H1 (cell line): ENCODE results near the gene GDPD1. TPM values are rescaled to one million over a fixed set of nuclear protein-coding genes. Genes with fewer than 3 reads are reported as not detected.

Experiments used
- CTCF ChIA-PET: fragments of 300-600 bp; sonication (Branson Sonifier 250); formaldehyde crosslinking; loops from one replicate; lab custom pipeline; 2021; ENCODE audit not compliant: partially characterized antibody; lab: Charles Lee
- POLR2A ChIA-PET: fragments of 300-600 bp; sonication (Branson Sonifier 250); formaldehyde crosslinking; loops from one replicate; lab custom pipeline; 2021; ENCODE audit warnings: inconsistent platforms; ENCODE audit not compliant: partially characterized antibody; lab: Charles Lee
- DNase-seq, 2 experiments: peaks; one replicate each; pipeline versions ENCODE4 v3.0.0 to v3.0.0-alpha.2; 2010 to 2022; ENCODE audit warnings: low spot score in 2 of 2, low read depth in 1 of 2, mixed read lengths in 1 of 2
- FAIRE-seq: peaks from 2 replicates; lab custom pipeline; 2011; peaks lifted over from hg19 to GRCh38; lab: Jason Lieb, UNC
- H2AFZ ChIP-seq: 2 replicates; pipeline ENCODE4 v1.8.1; 2012; ENCODE audit warnings: low read length, inconsistent platforms
- H2AK5ac ChIP-seq: 2 replicates; pipeline ENCODE4 v1.6.1; 2013; ENCODE audit warnings: low read depth, low read length
- H2BK120ac ChIP-seq: replicated peaks from 2 replicates; pipeline ENCODE3; 2013; ENCODE audit warnings: low read depth, low read length, inconsistent platforms
- H2BK12ac ChIP-seq: 2 replicates; pipeline ENCODE4 v1.6.1; 2013; ENCODE audit warnings: low read depth, low read length
- H2BK15ac ChIP-seq: 2 replicates; pipeline ENCODE4 v1.6.1; 2013; ENCODE audit warnings: low read length
- H2BK20ac ChIP-seq: 2 replicates; pipeline ENCODE4 v1.6.1; 2013; ENCODE audit warnings: low read length
- H2BK5ac ChIP-seq: 2 replicates; pipeline ENCODE4 v1.6.1; 2013; ENCODE audit warnings: low read depth, low read length
- H3K14ac ChIP-seq: 2 replicates; pipeline ENCODE4 v1.6.1; 2013; ENCODE audit warnings: inconsistent platforms; ENCODE audit not compliant: insufficient read length
- H3K18ac ChIP-seq: 2 replicates; pipeline ENCODE4 v1.6.1; 2013; ENCODE audit warnings: low read length; ENCODE audit errors: extremely low read depth
- H3K23ac ChIP-seq: 2 replicates; pipeline ENCODE4 v1.6.1; 2013; ENCODE audit warnings: inconsistent platforms; ENCODE audit not compliant: insufficient read length
- H3K23me2 ChIP-seq: 2 replicates; pipeline ENCODE4 v1.6.1; 2013; ENCODE audit warnings: low read depth, low read length
- H3K27ac ChIP-seq: 2 replicates; pipeline ENCODE4 v1.6.1; 2011; ENCODE audit warnings: low read depth, low read length, inconsistent platforms
- H3K27me3 ChIP-seq, 4 experiments: replicated peaks in 1 of 4; 1 replicate in 1 of 4; 2 replicates in 3 of 4; pipeline versions ENCODE4 v1.6.1 to v1.8.1; 2011 to 2013; ENCODE audit warnings: low read length in 3 of 4, mild to moderate bottlenecking in 3 of 4, inconsistent platforms in 2 of 4, mixed read lengths in 2 of 4, moderate library complexity in 1 of 4; ENCODE audit not compliant: control insufficient read depth in 3 of 4, insufficient read depth in 3 of 4; ENCODE audit errors: extremely low read depth in 1 of 4
- H3K36me3 ChIP-seq, 4 experiments: 2 replicates each; pipeline versions ENCODE4 v1.6.1 to v1.8.1; 2011 to 2013; ENCODE audit warnings: mild to moderate bottlenecking in 4 of 4, low read length in 3 of 4, moderate library complexity in 2 of 4, control low read depth in 1 of 4, inconsistent platforms in 1 of 4; ENCODE audit not compliant: insufficient read depth in 4 of 4, control insufficient read depth in 2 of 4
- H3K4ac ChIP-seq: replicated peaks from 2 replicates; pipeline ENCODE3; 2013; ENCODE audit warnings: low read length, low read depth, mixed read lengths, inconsistent platforms; ENCODE audit not compliant: insufficient read length
- H3K4me1 ChIP-seq, 4 experiments: replicated peaks in 1 of 4; 1 replicate in 1 of 4; 2 replicates in 3 of 4; pipeline versions ENCODE4 v1.6.1 to v1.8.1; 2011 to 2013; ENCODE audit warnings: low read length in 3 of 4, inconsistent platforms in 2 of 4, mixed read lengths in 1 of 4; ENCODE audit not compliant: insufficient read depth in 4 of 4, control insufficient read depth in 3 of 4
- H3K4me2 ChIP-seq, 2 experiments: 2 replicates each; pipeline versions ENCODE4 v1.6.1 to v1.8.1; 2011 to 2013; ENCODE audit warnings: low read depth in 2 of 2, low read length in 2 of 2, control low read depth in 1 of 2, inconsistent platforms in 1 of 2, mild to moderate bottlenecking in 1 of 2; ENCODE audit not compliant: insufficient read depth in 1 of 2
- H3K4me3 ChIP-seq, 4 experiments: fragments of 200-600, 300-600 bp in 1 of 4; sonication (generic), shearing (Covaris generic), sonication (Bioruptor Twin) in 1 of 4; 2 replicates each; pipeline versions ENCODE4 v1.5.1 to v1.8.1; 2011 to 2016; ENCODE audit warnings: low read length in 4 of 4, low read depth in 3 of 4, control low read depth in 2 of 4, inconsistent platforms in 2 of 4, mild to moderate bottlenecking in 2 of 4, mixed read lengths in 1 of 4, moderate library complexity in 1 of 4; ENCODE audit not compliant: insufficient read depth in 2 of 4; ENCODE audit errors: extremely low read depth in 1 of 4
- H3K56ac ChIP-seq: replicated peaks from 2 replicates; pipeline ENCODE3; 2013; ENCODE audit warnings: low read depth, mild to moderate bottlenecking, mixed read lengths, low read length, inconsistent platforms; ENCODE audit not compliant: insufficient read length
- H3K79me1 ChIP-seq: 2 replicates; pipeline ENCODE4 v1.6.1; 2013; ENCODE audit warnings: low read depth, low read length, control low read depth
- H3K79me2 ChIP-seq, 2 experiments: 2 replicates each; pipeline versions ENCODE4 v1.6.1 to v1.8.1; 2012 to 2013; ENCODE audit warnings: low read length in 2 of 2, mild to moderate bottlenecking in 2 of 2, inconsistent platforms in 1 of 2; ENCODE audit not compliant: insufficient read depth in 2 of 2, control insufficient read depth in 1 of 2
- H3K9ac ChIP-seq, 4 experiments: replicated peaks in 1 of 4; 1 replicate in 1 of 4; 2 replicates in 3 of 4; pipeline versions ENCODE4 v1.6.1 to v1.8.1; 2011 to 2013; ENCODE audit warnings: low read depth in 3 of 4, low read length in 3 of 4, control low read depth in 2 of 4, mild to moderate bottlenecking in 2 of 4, moderate library complexity in 2 of 4, inconsistent platforms in 1 of 4; ENCODE audit errors: extremely low read depth in 1 of 4
- H3K9me3 ChIP-seq, 2 experiments: 2 replicates each; pipeline versions ENCODE4 v1.6.1 to v1.8.1; 2012 to 2013; ENCODE audit warnings: mild to moderate bottlenecking in 2 of 2, moderate library complexity in 2 of 2, control low read depth in 1 of 2, inconsistent platforms in 1 of 2, low read depth in 1 of 2, low read length in 1 of 2, mixed read lengths in 1 of 2; ENCODE audit not compliant: insufficient read depth in 2 of 2
- H4K20me1 ChIP-seq, 2 experiments: replicated peaks in 1 of 2; 2 replicates each; pipeline versions ENCODE3 to v1.8.1; 2011 to 2013; ENCODE audit warnings: inconsistent platforms in 2 of 2, low read length in 2 of 2, mild to moderate bottlenecking in 1 of 2; ENCODE audit not compliant: insufficient read depth in 2 of 2, control insufficient read depth in 1 of 2
- H4K5ac ChIP-seq: 2 replicates; pipeline ENCODE4 v1.6.1; 2013; ENCODE audit warnings: low read length, low read depth, mixed read lengths, inconsistent platforms; ENCODE audit not compliant: insufficient read length
- H4K8ac ChIP-seq: 2 replicates; pipeline ENCODE4 v1.8.0; 2013; ENCODE audit warnings: mild to moderate bottlenecking, moderate library complexity, low read length, inconsistent platforms; ENCODE audit not compliant: insufficient read depth; ENCODE audit errors: extremely low read depth
- H4K91ac ChIP-seq: replicated peaks from 2 replicates; pipeline ENCODE3; 2013; ENCODE audit warnings: low read length, mixed read lengths, inconsistent platforms; ENCODE audit not compliant: insufficient read length
- CHD1 ChIP-seq: IDR thresholded peaks from 2 replicates; pipeline ENCODE4 v1.6.1; 2012; ENCODE audit warnings: low read depth, low read length, improper control_type of control experiment
- CREB1 ChIP-seq: IDR thresholded peaks from 2 replicates; pipeline ENCODE4 v1.6.1; 2012; ENCODE audit warnings: inconsistent platforms
- POU5F1 ChIP-seq: IDR thresholded peaks from 2 replicates; pipeline ENCODE4 v1.6.1; 2011; ENCODE audit warnings: low read depth, mild to moderate bottlenecking, low read length, moderate library complexity
- RAD21 ChIP-seq, 2 experiments: IDR thresholded peaks in 1 of 2; conservative IDR thresholded peaks in 1 of 2; 2 replicates each; pipeline ENCODE4 v1.6.1; 2011; ENCODE audit warnings: low read depth in 2 of 2, low read length in 2 of 2, improper control_type of control experiment in 1 of 2, inconsistent platforms in 1 of 2, mild to moderate bottlenecking in 1 of 2, moderate library complexity in 1 of 2
- RBBP5 ChIP-seq: IDR thresholded peaks from 2 replicates; pipeline ENCODE4 v1.7.1; 2012; ENCODE audit warnings: low read depth, mild to moderate bottlenecking, inconsistent platforms, low read length, moderate library complexity, borderline replicate concordance
- SIX5 ChIP-seq: IDR thresholded peaks from 2 replicates; pipeline ENCODE4 v1.6.1; 2011; ENCODE audit warnings: mild to moderate bottlenecking, low read depth, low read length
- SP2 ChIP-seq: IDR thresholded peaks from 2 replicates; pipeline ENCODE4 v1.6.1; 2012; ENCODE audit warnings: mild to moderate bottlenecking, low read length, inconsistent platforms
- WGBS, 2 experiments: shearing (Covaris generic) in 1 of 2; methylation state at CpG; one replicate each; pipeline versions ENCODE4 v1.1.6 to v1.1.7; 2013 to 2015; ENCODE audit warnings: low lambda C conversion rate in 2 of 2, mixed read lengths in 2 of 2, inconsistent platforms in 1 of 2, low coverage in 1 of 2, missing lambda C conversion rate in 1 of 2; ENCODE audit not compliant: insufficient replicate concordance in 2 of 2, insufficient coverage in 1 of 2, insufficient read length in 1 of 2; ENCODE audit errors: extremely low coverage in 1 of 2, missing lambda C conversion rate in 1 of 2; 5-methylcytosine and 5-hydroxymethylcytosine counted together
- polyA plus RNA-seq, 7 experiments: library from polyadenylated mRNA; depleted of rRNA in 3 of 7; stranded (reverse) in 5 of 7; unstranded in 2 of 7; fragments of >200 nt in 5 of 7; fragments of 200-250 nt in 2 of 7; gene quantifications; 1 replicate in 5 of 7; 2 replicates in 1 of 7; 4 replicates in 1 of 7; pipeline versions ENCODE4 v1.2.1 to v1.2.3, GENCODE V29; 2011 to 2013; ENCODE audit warnings: missing spikeins in 2 of 7, mixed read lengths in 2 of 7
- total RNA-seq: library from RNA; stranded (reverse); fragmentation: NEBNext Ultra II Directional; extraction: Animal tissue kit (Norgen Biotek cat#: 25700); gene quantifications from 2 replicates; pipeline ENCODE4 v1.2.1, GENCODE V29; 2021
- TF ChIP-seq, protein P1 (sequence below): IDR thresholded peaks from 2 replicates; pipeline ENCODE4 v1.6.1; 2012; ENCODE audit warnings: inconsistent platforms

The GDPD1 gene
- total and polyA plus RNA-seq, 2 of the 8 experiments (the other 6 are each of a cell fraction or from before 2014, with no cell fraction given) = 3.2 to 7.7 TPM

DNA sequence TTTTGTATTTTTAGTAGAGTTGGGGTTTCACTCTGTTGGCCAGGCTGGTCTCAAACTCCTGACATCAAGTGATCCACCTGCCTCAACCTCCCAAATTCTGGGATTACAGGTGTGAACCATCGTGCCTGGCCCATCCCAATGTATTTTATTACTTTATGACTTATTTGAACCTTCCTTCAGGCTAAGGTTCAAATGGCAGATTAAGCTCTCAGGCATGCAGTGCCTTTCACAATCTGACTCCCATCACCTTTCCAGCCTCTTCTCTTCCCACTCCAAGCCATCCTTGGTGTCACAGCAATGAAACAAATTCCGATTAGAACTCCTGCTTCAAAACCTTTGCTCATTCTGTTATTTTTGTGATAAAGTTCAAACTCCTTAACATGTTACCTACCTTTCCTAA, 84.5 kb downstream of the GDPD1 start:
- H3K18ac ChIP-seq = no peak overlapping the region
- no peak overlapping the region for H3K23ac ChIP-seq
- H2AFZ ChIP-seq = no peak overlapping the region
- H3K23me2 ChIP-seq = 0 out of 2 replicates have a peak, but pooled peaks cover 2% of the 10 kb centered on the region
- no peaks in the 10 kb centered on the region for H3K9me3 ChIP-seq
- H2BK20ac ChIP-seq = no peak overlapping the region
- H3K56ac ChIP-seq = no peak overlapping the region
- H4K91ac ChIP-seq = no peak overlapping the region
- H3K4me3 ChIP-seq = no peak overlapping the region
- H4K20me1 ChIP-seq = no peaks in the 10 kb centered on the region
- no peak overlapping the region for H2BK12ac ChIP-seq
- no peak overlapping the region for H4K8ac ChIP-seq
- H3K4ac ChIP-seq = no peak overlapping the region
- FAIRE-seq (no peak), DNase-seq (no peak)
- no peak overlapping the region for H3K27ac ChIP-seq
- H2BK120ac ChIP-seq = no peak overlapping the region
- TF ChIP-seq POU5F1 (no peak), CREB1 (no peak), RBBP5 (no peak), CHD1 (no peak), RAD21 (IDR thresholded peaks at IDR 0.05 in 1 of 2, conservative IDR thresholded peaks at IDR 0.05 in 1 of 2; ENCODE audit: low read depth in 2 of 2, low read length in 2 of 2) (no peak), SP2 (no peak), SIX5 (no peak)
- TF ChIP-seq, protein P1, sequence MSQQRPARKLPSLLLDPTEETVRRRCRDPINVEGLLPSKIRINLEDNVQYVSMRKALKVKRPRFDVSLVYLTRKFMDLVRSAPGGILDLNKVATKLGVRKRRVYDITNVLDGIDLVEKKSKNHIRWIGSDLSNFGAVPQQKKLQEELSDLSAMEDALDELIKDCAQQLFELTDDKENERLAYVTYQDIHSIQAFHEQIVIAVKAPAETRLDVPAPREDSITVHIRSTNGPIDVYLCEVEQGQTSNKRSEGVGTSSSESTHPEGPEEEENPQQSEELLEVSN = no peak
- H3K14ac ChIP-seq = no peak overlapping the region
- H2BK15ac ChIP-seq = no peak overlapping the region
- no peaks in the 10 kb centered on the region for H3K4me1 ChIP-seq
- no peaks in the 10 kb centered on the region for H3K79me2 ChIP-seq
- WGBS, 2 experiments = 91% methylated on average over 2 of the region's 2 CpGs; no CpG with 5 or more reads in 1 of the 2 experiments
- H2AK5ac ChIP-seq = no peak overlapping the region
- no peak overlapping the region for H3K4me2 ChIP-seq
- H3K79me1 ChIP-seq = no peaks in the 10 kb centered on the region
- H3K9ac ChIP-seq = no peak overlapping the region
- POLR2A ChIA-PET = no interaction called here
- no peaks in the 10 kb centered on the region for H3K36me3 ChIP-seq
- no peak overlapping the region for H4K5ac ChIP-seq
- CTCF ChIA-PET = no interaction called here
- no peaks in the 10 kb centered on the region for H3K27me3 ChIP-seq
- H2BK5ac ChIP-seq = no peak overlapping the region
